ENCODE data around the gene ZIM2. TPM values are rescaled to one million over a fixed set of nuclear protein-coding genes. Genes with fewer than 3 reads are reported as not detected.

The ZIM2 gene
- total RNA-seq (2014; rRNA removed; shearing (Covaris generic)): not detected in 2 replicates
- polyA plus RNA-seq (2016; fragmentation: Nextera tagmentation; extraction: Ambion mirVana): not detected in 2 replicates
- long read RNA-seq: 0 reads

DNA sequence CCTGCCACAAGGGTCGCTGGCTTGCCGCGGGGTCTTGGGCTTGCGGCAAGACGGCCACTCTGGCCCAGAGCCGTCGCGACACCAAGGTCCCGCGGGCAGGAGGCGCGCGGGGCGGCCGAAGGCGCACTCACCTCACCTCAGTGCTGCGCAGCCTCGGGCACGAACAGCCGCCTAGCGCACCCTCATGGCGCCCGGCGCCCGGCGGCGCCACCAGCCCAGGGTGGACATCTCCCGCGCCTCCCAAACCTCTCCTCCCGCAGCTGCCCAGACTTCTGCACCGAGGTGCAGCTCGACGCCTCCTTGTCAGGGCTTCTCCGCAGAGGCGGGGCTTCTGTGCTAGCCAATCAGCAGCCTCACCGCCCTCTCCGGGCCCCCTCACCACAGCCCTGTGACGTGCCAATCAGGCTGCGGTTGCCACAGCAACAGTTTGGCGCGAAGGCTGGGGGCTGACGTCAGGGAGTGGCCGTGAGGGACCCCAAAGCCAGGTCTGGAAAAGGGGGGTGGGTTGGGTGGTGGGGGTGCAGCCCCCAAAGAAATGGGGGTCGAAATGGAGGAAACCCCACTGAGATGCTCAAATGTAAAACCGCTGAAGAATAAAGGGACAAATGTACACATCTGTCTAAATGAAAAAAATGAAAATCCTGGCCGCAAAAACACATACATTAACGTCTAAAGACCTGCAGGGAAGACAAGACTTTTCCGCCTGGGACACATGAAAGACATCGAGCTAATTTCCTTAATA, at the start of gene ZIM2, which contains the start of gene PEG3:
TSS of gene ZIM2 (minus strand) at position 276 of the 742 bp plus-strand sequence. CDS start 16,449 bp downstream, outside the sequence.
TSS of gene PEG3 (minus strand) at position 276 of the 742 bp plus-strand sequence. CDS start 16,071 bp downstream, outside the sequence.
- Mint-ChIP-seq H3K4me3 (no peak within 1 kb of the TSS), H3K27me3 (ENCODE audit: insufficient read depth, low read depth, poor library complexity) (peaks cover 2% of the 10 kb centered on the region), H3K27ac (no peak within 1 kb of the TSS), H3K36me3 (ENCODE audit: low read depth) (peaks cover 40% of the 10 kb centered on the region), H3K4me1 (no peaks in the 10 kb centered on the region), H3K9me3 (peaks cover 55% of the 10 kb centered on the region)
- H2AFZ ChIP-seq: no peak within 1 kb of the TSS
- ATAC-seq (no peak), DNase-seq (ENCODE audit: low spot score) (no peak)
- no peak within 1 kb of the TSS for H3K4me3 ChIP-seq
- no peaks in the 10 kb centered on the region for H3K4me1 ChIP-seq (ENCODE audit: insufficient read depth)
- H3K4me2 ChIP-seq: no peak within 1 kb of the TSS
- H3F3A ChIP-seq (replicated peaks; ENCODE audit: low read depth): no peaks in the 10 kb centered on the region
- H3K27me3 ChIP-seq (ENCODE audit: insufficient read depth): no peaks in the 10 kb centered on the region
- no peaks in the 10 kb centered on the region for H3K79me2 ChIP-seq (replicated peaks; ENCODE audit: insufficient read depth)
- H3K9me2 ChIP-seq (ENCODE audit: insufficient read depth): no peaks in the 10 kb centered on the region
- no peak for TF ChIP-seq POLR2AphosphoS5 (IDR thresholded peaks at IDR 0.05; ENCODE audit: low read depth)
- TF ChIP-seq ZNF331 (CRISPR knock-in tag; IDR thresholded peaks at IDR 0.05; ENCODE audit: low read depth): no peak
- TF ChIP-seq ZNF462 (CRISPR knock-in tag; IDR thresholded peaks at IDR 0.05): no peak
- no peak for TF ChIP-seq REST (IDR thresholded peaks at IDR 0.05; ENCODE audit: unreplicated experiment)
- TF ChIP-seq CREB1 (CRISPR knock-in tag; IDR thresholded peaks at IDR 0.05; ENCODE audit: low read depth): no peak
- TF ChIP-seq STAT1 (IDR thresholded peaks at IDR 0.05; ENCODE audit: unreplicated experiment): no peak
- no peaks in the 10 kb centered on the region for H4K20me1 ChIP-seq (replicated peaks; ENCODE audit: insufficient read depth)
- H3K27ac ChIP-seq (ENCODE audit: low read depth): no peak within 1 kb of the TSS
- H3K36me3 ChIP-seq (ENCODE audit: insufficient read depth): peaks cover 3% of the 10 kb centered on the region; the same call in 1 of the 2 replicates
